Muscle of arm (tissue), 12 donors: ENCODE measurements around the gene PHACTR3. TPM values are rescaled to one million over a fixed set of nuclear protein-coding genes. Genes with fewer than 3 reads are reported as not detected.

Experiments
- DNase-seq: peaks from one replicate; pipeline ENCODE4 v3.0.0-alpha.2; 2013
- polyA plus RNA-seq, 12 donors: library from polyadenylated mRNA; unstranded; fragments of 120-200 nt; gene quantifications; one replicate each; pipeline ENCODE4 v1.2.1, GENCODE V29; 2013; ENCODE audit not compliant: insufficient read length in 12 of 12

PHACTR3 gene
- polyA plus RNA-seq, 12 donors, result 4.4 to 22.4 (median 9.2) TPM; not detected in 1

GRCh38 chr20:59775687-59776055 lies 171.3 kb downstream of the PHACTR3 start:
- DNase-seq, result no peak

GRCh38 chr20:59776059-59776603 lies 171.8 kb downstream of the PHACTR3 start:
- DNase-seq, result no peak

- DNase-seq, result no peak
Measured at GRCh38 chr20:59776626-59777330, 172.4 kb downstream of the PHACTR3 start.

GRCh38 chr20:59777331-59777725 lies 173.0 kb downstream of the PHACTR3 start:
- no peak for DNase-seq

DNA sequence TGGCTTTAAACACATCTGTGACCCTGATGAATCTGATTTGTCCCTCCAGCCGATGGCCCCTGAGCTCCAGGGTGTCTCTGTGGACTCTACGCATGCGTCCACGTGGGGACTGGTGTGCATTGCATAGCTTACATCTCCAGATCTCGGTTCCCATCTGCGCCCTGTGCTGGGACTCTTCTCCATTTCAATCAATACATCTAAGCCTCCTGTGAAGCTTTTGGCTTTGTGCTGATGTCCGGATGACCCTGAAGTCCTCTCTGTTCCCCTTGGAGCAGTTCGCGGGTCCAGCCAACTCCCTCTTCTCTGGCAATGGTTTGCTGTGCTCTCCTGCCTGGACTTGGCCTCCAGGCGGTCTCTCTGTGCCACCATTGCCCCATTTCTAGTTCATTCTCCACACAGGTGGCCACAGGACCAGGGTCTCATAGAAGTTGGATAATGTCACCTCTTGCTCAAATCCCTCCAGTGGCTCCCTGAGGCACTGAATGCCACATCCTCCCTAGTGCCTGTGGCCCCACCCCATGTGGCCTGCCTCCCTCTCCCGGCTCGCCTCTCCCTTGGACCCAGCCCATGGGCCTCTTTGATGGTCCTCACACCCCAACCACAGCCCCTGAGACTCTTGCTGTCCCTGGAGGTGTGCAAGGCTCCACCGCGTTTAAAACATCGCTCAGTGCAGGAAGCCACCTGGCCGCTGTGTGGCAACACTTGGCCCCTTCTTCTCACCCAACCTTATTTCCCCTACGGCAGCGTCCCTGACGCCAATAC lies 173.7 kb downstream of the PHACTR3 start:
- no peak for DNase-seq

GRCh38 chr20:59778615-59779200 lies 174.4 kb downstream of the PHACTR3 start:
- no peak for DNase-seq

DNA sequence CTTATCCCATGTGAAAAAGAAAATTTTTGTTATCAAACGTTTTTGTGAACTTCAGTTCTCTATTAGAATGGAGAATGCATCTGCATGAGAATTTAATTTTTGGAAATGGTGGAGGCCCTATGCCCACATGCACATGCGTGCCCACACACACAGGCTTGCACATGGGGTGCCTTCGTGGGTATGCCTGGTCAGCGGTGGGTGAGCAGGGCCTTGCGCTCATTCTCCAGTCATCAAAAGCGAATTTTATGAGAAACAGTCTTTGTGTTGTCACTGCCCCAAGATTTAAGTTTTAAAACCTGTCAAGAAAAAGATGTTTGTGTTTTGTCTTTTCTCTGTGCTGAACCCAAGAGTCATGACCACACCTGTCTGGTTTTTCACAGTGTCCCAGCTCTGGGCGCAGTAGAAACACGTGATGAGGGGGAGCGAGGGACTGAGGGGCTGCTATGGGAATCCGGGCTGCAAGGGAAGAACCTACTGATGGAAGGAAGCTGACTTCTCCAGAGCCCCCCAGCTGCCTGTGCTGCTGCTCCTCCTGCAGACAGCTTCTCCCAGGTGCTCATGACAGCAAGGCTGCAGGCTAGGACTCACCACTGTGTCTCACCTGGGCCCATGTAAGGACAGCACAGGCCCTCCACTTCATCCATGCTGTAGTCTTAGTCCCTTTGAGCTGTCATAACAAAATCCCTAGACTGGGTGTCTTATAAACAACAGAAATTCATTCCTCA lies 175.5 kb downstream of the PHACTR3 start:
- DNase-seq, result no peak

GRCh38 chr20:59780494-59781185 lies 176.3 kb downstream of the PHACTR3 start:
- no peak for DNase-seq

- DNase-seq, result no peak
Measured at GRCh38 chr20:59781226-59781625, 176.9 kb downstream of the PHACTR3 start.

GRCh38 chr20:59782986-59783640 lies 178.8 kb downstream of the PHACTR3 start:
- DNase-seq, result peak; percentile 54

DNA sequence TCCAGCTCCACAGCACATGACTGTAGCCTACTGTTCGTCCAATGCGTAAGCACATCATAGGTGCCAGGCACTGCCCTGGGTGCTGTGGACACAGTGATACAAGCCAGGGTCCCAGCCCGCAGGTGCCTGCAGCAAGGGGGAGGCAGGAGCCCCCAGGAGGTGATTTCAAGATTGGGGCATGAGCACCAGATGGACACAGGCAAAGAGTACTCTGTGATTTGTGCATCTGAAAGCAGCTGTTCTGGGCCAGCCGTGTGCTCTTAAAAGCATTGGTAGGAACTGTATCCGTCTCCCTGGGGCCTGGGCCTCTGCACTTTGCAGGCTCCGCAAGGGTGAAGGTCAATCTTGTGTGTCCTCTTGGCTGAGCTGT lies 179.3 kb downstream of the PHACTR3 start:
- DNase-seq, result no peak

DNA sequence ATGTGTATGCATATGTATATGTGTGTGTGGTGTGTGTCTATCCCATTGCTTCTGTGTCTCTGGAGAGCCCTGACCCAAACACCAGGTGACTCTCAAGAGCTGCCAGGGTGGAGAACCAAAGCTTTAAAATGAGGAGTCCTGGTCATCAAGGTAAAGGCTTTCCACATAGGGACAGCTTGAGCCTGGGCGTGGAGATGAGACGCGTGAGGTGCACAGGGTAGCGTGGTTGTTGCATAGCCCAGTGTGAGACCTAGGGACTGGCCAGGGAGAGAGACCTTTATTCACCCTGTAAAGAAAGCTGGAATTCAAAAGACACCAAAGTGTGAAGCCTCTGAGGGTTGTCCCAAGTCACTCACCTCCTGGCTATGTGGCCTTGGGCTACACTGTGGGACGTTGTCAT lies 180.0 kb downstream of the PHACTR3 start:
- no peak for DNase-seq

DNA sequence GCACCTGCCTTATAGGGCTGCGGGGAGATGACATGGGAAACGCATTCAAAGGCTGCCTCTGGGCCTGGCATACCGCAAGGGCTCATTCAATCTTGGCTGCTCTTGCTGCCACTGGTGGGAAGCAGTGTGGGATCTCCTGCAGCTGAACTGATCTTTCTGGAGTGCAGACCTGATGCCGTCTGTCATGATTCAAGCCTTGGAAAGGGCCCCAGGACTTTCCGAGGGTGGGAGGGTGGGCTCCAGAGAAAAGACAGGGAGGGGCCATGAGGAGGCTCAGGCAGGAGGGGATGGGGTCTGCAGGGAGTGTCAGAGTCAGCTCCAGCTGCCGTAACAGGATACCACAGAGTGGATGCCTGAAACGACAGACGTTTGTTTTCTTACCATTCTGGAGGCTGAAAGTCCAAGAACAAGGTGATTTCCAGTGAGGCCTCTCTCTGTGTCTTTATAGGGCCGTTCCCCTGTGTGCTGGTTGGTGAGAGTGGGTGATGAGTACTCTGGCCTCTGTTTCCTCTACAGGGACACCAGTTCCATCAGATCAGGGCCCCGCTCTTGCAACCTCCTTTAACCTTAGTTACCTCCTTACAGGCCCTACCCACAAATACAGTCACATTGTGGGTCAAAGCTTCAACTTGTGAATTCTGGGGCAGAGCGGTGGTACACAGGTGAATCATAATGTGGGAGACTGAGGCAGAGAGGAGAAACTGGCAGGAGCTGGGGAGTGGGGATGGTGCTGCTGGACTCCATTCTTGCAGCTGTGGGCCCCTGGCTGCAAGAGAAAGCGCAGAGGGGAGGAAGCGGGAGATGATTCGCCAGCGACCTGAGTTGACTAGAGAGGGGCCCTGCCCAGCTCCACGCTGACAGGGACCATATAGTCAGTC lies 180.7 kb downstream of the PHACTR3 start:
- no peak for DNase-seq

- DNase-seq, result no peak
Measured at GRCh38 chr20:59785669-59785959, 181.3 kb downstream of the PHACTR3 start.

DNA sequence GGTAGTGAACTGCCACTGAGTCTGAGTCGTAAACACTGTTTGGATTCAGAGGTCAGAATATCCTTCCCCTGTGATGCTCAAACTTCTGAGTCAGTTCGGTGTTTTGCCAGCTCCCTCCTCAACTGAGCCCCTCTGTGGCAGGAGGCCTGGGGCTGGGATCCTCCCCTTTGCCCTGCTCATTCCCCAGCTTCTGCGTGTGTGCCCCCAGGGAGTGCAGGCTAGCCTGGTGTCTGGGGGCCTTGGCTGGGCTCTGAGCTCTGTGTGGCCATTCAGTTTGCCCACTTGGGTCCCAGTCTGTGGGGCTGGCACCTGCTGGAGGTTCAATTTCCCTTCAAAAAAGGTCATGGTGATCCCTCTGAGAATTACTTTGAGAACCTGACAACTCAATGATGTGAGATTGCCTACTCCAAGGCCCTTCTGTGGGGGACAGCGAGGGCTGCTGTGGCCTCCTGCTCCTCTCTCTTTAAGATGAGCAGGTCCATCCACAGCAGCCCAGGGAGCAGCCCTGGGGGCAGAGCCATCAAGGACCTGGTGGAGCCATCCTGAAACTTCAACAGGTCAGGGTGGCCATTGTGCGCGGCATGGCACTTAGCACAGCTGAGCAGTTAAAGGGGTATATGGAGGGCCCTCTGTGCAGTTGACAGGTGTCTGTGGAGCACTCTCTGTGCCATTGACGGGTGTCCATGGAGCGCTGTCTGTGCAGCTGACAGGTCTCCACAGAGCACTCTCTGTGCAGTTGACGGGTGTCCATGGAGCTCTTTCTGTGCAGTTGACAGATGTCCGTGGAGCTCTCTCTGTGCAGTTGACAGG lies 181.9 kb downstream of the PHACTR3 start:
- no peak for DNase-seq

- DNase-seq, result no peak
Measured at GRCh38 chr20:59786801-59787537, 182.6 kb downstream of the PHACTR3 start.

DNA sequence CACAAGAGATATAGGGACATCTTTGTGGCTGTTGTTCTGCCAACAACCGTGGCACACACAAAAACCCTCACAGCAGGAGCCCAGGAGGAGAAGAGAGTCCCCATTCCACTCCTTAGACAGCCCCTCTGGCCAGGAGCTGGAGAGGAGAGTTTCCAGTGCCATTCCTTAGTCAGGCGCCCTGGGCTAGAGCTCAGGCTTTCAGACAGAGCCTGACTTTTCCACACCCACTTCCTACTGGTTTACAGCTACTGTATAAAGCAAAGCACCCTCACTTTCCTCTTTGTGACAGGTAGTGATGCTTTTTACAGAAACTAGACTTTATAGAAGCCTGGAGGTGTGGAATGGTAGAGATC lies 183.2 kb downstream of the PHACTR3 start:
- DNase-seq, result no peak

DNA sequence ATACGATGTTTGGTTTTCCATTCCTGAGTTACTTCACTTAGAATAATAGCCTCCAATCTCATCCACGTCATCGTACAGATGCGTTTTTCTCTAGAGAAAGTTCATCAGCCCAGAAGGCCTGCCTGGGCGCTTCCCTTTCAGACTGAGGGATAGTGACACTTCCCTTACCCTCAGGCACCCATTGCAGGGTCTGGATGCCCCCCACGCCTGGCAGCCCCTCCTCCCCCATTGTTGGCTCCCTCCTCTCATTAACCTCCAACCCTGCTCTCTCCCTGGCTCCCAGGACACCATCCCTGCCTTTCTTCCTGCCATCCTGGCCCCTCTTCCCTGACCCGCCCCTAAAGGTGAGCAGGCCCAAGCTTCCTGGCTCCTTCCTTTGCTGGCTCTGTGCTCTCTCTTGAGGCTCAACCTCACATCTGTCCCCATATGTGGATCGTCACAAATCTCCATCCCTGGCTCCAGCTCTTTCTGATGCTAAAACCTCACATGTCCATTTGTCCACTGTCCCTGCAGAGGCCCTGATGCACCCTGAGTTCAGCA lies 183.9 kb downstream of the PHACTR3 start:
- DNase-seq, result no peak
